ENCODE data around the gene KDM1A.
"Not testable (repeated sequence)": the region's sequence is repeated elsewhere in the genome, so short reads cannot be mapped to it uniquely, and the experiment has no call there.

KDM1A gene

DNA sequence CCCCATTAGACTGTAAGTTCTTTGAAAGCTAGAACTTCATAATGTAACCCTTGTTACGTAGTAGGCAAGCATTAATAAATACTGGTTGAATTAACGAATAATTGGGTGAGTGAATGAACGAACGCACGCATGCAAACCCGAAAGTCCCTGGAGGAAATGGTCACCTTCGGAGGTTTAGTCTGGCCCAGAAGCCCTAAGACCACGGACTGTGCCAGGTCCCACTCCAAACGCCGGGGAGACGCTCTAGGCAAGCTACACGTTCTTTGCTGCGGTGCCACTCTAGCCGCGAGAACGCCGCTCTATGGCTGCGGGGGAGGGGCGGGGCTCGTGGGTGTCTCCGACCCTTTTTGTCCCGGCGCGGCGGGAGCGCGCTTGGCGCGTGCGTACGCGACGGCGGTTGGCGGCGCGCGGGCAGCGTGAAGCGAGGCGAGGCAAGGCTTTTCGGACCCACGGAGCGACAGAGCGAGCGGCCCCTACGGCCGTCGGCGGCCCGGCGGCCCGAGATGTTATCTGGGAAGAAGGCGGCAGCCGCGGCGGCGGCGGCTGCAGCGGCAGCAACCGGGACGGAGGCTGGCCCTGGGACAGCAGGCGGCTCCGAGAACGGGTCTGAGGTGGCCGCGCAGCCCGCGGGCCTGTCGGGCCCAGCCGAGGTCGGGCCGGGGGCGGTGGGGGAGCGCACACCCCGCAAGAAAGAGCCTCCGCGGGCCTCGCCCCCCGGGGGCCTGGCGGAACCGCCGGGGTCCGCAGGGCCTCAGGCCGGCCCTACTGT lies at the start of gene KDM1A:
Gene KDM1A (plus strand): TSS at position 375 of the 769 bp plus-strand sequence. CDS start 129 bp downstream, at position 504.
- DNase-seq, result peak; percentile 98

DNA sequence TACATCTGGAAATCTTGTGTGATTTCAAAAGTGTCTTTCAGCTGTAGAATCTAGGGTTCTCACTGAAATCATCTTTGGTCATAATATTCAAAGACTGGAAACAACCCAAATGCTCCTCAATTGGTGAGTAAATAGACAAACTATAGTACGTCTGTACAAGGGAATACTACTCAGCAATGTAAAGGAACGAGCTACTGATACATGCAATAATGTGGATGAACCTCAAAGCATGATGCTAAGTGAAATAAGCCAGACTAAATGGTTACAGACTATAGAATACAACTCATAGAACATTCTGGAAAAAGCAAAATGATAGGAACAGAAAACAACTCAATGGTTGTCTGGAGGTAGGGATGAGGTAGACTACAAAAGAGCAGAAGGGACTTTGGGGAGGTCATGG lies 49.2 kb upstream of the KDM1A start:
- DNase-seq, result no peak

DNA sequence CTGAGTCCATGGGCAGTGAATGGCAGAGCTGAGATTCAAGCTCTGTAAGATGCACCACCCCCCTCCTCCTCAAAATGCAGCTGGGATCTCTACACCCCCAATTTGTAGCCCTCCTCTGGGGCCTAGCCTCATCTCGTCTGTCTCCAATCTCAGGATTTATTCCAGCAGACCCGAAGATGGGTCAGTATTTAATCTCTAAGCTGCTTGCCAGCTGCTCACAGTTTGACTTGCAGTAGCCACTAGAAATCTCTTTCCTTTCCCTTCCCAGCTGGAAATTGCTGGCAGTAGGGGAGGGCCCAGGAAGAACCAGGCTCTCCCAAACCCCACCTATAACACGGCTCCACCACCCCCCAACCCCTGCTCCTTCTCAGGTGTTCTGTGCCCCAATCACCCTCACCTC lies 48.1 kb upstream of the KDM1A start:
- DNase-seq, result peak; percentile 81

DNA sequence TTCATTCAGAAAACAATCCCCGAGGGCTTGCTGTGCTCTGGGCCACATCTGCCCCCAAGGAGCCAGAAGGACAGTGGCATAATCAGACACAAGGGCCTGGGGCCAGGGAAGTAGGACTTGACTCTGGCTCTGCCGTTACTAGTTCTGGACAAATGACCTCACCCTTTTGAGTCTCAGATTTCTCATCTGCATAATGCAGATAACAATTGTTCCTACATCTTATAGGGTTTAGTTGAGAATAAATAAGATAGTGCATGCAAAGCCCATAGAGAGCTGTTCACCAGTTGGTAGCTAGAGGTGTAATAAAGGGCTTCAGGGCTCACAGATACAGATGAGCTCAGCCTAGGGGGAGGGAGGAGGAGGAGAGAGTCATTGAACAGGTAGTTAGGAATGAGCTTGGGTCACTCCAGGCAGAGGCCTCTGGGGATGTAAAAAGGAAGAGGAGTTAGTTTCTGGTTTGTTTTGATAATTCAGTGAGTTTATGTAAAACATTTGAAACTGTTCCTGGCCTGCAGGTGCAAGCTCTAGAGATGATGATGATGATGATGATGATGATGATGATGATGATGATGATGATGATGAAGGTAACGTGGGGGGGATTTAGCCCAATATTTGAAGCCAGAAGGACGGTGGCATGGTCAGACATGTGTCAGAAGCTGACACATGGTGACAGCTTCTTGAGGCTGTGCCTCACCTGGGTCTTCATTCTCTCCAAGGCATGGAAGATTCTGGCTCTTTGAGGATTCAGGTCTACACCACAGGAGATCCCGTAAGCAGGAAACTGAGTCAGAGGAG lies 47.5 kb upstream of the KDM1A start:
- DNase-seq, result peak; percentile 83

DNA sequence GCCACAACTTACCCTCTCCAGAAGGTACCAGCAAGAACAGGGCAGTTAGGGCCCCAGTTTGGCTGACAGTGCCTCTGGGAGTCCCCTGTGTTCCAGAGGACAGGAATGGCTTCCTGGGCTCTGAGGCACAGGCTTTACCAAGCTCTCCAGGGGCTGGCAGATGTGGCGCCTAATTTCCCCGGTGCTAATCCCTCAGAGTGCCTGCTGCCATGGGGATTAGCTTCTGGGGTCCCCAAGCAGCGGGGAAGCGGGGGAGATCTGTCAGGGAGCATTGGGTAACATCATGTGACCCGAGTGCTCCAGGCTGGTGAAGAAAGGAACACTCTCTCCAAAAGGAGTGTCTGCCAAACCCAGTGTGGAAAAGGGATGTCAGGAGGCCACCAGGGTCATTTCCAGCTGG lies 46.5 kb upstream of the KDM1A start, which contains the start of gene LACTBL1:
Gene LACTBL1 (minus strand): TSS at position 107 of the 400 bp plus-strand sequence. CDS start 550 bp downstream, outside the sequence.
- no peak for DNase-seq

DNA sequence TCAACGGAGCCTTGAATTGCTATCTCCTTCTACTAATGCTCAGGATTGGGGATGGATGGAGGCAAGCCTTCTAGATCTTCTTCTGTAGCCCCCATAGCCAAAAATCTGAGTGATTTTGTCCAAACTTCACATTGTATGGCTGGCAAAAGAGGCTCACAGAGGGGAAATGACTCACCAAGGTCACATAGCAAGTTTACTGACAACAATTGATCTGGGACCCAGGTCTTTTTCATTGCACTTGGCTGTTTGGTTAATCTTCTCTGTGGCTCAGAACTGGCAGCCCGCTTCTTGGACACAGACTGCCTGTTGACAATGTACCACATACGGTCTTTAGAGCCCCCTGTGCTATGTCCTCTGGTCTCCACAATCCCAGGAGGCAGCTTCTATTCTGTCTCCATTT lies 43.6 kb upstream of the KDM1A start:
- DNase-seq, result no peak

DNA sequence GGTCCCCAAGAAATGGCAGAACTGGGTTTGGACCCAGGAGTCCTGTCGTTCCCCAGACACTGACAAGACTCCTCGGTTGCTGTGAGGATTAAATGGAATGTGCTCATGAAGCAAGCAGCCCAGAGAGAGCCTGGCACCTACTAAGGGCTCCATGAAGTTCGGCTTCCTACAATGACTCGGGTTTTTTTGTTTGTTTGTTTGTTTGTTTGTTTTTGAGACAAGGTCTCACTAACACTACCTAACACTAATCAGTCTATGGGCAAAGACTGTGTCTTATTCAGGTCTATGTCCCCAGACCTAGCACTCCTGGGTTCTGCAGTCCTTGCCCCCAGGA lies 43.2 kb upstream of the KDM1A start:
- DNase-seq, result no peak

DNA sequence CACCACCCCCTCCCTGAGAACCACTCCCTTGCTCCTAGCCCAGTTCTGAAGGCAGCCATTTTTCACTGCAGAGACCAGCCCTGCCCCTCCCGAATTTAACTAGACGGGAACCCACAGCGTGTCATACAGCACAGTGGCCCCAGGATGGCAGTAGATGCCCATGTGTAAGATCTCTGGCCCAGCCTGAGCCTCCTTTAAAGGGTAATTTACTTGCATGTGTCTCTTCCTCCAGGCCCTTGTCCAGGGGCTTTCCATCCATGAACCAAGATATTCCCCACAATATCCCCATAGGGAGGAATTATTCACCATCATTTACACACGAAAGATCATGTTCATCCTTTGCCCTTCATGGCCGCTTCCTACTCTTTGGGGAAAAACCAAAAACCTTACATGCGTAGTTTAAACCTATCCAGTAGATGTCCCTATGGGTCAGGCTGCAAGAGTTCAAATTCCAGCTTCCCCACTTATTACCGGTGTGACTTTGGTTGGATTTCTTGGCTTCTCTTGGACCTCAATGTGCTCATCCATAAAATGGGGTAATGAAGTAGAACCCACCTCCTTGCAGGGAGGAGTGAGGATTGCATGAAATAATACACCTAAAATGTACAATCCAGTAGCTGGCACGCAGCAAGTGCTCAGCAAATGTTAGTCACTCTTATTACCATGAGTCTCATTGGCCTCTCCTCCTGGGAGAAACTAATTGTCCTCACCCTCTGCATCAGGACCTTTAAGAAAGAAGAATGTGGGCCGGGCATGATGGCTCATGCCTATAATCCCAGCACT lies 42.6 kb upstream of the KDM1A start:
- DNase-seq, result peak; percentile 83

DNA sequence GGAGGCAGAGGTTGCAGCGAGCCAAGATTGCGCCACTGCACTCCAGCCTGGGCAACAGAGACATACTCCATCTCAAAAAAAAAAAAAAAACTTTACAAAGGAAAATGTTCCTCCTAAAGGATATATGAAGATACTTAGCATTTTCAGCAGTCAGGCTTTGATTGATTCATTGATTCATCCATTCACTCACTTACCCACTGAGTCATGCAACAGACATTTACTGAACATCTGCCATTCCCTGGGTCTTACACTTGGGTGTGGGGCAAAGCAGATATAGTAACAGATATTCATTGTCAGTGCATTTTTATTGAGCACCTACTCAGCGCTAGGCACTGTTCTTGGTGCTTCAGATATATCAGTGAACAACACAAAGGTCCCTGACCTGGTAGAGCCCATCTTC lies 41.0 kb upstream of the KDM1A start:
- DNase-seq, result no peak

DNA sequence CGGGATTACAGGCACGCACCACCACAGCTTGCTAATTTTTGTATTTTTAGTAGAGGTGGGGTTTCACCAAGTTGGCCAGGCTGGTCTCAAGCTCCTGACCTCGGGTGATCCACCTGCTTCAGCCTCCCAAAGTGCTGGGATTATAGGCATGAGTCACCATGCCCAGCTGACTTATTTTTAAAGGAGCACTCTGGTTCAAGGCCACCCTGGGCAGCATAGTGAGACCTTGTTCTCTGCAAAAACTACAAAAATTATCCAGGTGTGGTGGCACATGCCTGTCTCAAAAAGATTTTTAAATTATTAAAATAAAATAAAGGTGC lies 38.8 kb upstream of the KDM1A start:
- not testable (repeated sequence) for DNase-seq

DNA sequence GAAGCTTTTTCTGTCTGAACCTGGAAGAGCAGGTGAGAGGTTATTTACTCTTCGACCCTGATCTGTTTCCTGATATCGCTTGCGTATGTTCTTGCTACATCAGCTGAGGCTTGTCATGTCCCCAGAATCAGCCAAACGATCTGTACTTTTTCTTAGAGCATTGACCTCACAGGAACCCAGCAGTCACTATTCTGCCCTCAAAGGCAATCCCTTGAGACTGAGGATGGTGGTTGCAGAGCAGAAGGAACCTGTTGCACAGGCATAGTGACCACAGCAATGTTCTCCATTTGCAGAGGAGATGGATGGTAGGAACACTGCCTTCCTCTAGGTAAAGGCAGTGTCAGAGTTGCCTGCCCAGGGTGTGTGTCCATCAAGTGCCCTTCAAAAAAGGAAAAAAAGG lies 35.3 kb upstream of the KDM1A start:
- DNase-seq, result no peak

DNA sequence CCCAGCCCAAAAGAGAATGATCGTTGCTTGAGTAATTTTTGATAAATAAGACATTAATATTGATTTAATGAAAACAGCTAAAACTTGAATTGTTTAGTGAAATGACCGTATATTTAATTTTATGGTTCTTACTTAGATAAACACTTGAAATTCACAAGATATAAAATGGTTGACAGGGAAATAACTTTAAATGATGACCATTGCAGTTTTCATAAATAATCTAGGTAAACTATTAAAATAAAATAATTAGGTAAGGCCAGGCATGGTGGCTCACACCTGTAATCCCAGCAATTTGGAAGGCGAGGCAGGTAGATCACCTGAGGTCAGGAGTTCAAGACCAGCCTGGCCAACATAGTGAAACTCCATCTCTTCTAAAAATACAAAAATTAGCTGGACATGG lies 26.9 kb upstream of the KDM1A start:
- not testable (repeated sequence) for DNase-seq

DNA sequence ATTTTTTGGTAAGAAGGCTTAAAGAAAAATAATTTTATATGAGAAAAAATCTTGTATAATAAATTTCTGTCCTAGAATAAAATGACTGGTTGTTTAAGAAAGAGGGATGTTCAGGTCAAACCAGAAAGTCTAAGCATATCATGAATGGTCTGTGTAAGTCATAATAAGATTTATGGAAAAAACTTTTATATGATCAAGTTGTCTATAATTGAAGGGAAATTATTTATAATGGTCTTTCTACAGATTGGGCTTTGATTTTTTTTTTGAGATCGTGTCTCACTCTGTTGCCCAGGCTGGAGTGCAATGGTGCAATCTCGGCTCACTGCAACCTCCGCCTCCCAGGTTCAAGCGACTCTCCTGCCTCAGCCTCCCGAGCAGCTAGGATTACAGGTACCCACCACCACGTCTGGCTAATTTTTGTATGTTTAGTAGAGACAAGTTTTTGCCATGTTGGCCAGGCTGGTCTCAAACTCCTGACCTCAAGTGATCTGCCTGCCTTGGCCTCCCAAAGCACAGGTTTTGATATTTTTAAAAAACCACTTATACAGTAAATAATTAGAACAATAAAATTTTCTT lies 26.0 kb upstream of the KDM1A start:
- DNase-seq, result not testable (repeated sequence)

DNA sequence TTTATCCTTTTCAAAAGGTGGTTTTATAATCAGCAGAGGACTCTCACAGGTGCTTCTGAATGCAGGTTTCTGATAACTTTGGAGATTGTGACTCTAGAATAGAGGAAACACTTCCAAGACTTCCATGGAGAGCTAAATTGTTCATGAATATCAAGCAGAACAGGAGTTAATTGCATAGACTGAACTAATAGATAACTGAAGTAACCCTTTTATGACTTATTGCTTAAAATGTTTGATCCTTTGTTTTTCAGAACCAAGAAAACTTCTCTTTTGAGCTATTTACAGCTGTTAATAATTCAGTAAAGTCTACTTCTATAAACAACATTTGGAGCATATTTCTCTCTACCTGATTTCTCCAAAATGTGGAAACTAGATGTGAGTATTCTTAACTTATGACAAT lies 23.5 kb upstream of the KDM1A start:
- no peak for DNase-seq

DNA sequence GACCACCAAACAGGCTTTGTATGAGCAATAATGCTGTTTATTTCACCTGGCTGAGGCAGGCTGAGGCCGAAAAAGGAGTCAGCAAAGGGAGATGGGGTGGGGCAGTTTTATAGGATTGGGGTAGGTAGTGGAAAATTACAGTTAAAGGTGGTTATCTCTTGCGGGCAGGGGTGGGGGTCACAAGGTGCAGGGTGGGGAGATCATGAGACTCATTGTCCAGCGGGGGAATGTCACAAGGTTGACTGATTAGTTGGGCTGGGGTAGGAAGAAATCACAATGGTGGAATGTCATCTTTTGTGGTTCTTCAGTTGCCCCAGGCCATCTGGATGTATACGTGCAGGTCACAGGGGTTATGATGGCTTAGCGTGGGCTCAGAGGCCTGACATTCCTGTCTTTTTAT lies 21.7 kb upstream of the KDM1A start:
- DNase-seq, result not testable (repeated sequence)

DNA sequence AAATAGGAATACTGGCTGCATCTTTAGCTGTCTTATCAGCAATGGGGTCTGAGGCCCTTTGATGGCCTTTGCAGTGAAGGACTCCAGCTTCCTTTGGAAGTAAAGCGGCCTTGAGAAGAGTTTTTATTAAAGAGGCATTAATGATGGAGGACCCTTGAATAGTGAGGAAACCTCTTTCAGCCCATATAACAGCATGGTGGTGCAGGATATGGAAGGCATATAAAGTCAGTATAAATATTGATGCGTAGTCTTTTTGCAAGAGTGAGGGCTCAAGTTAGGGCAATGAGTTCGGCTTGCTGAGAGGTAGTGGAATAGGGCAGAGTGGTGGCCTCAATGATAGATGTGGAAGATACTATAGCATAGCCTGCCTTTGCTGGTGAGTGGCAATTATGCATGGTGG lies 19.1 kb upstream of the KDM1A start:
- DNase-seq, result not testable (repeated sequence)

DNA sequence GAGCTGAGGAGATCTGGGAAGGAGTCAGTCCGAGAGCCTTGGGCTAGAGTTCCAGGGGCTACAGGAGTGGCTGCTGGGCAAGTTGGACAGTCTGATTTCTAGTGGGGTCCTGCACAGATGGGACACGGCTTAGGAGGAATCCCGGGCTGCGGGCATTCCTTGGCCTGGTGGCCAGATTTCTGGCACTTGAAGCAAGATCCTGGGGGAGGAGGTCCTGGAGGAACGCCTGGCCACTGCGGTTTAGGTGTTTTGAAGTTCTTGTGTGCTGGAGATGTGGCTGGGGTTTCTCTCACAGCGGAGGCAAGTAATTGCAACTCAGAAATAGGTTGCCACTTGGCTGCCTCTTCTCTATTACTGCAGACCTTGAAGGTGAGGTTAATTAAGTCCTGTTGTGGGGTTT lies 17.1 kb upstream of the KDM1A start:
- DNase-seq, result not testable (repeated sequence)

DNA sequence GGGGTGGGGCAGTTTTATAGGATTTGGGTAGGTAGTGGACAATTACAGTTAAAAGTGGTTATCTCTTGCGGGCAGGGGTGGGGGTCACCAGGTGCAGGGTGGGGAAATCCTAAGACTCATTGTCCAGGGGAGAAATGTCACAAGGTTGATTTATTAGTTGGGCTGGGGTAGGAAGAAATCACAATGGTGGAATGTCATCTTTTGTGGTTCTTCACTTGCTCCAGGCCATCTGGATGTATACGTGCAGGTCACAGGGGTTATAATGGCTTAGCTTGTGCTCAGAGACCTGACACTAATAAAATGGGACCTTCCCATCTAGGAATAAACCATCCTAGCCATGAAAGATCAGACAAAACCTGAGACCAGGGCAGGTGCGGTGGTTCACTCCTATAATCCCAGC lies 15.2 kb upstream of the KDM1A start:
- no peak for DNase-seq

DNA sequence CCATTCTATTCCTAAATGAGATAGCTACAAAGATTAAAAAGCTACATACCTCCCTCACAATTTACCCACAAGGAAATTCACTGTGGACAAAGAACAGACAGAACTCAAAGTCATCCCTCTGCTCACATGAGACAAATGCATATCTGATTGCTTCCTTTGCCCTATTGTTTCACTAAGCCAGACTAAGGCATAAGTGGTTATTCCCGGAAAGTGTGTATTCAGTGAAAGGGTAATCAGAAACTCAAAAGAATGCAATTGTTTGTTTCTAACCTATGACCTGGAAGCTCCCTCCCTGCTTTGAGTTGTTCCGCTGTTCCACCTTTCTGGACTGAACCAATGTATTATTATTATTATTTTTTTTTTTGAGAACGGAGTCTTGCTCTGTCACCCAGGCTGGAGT lies 14.5 kb upstream of the KDM1A start:
- DNase-seq, result not testable (repeated sequence)

DNA sequence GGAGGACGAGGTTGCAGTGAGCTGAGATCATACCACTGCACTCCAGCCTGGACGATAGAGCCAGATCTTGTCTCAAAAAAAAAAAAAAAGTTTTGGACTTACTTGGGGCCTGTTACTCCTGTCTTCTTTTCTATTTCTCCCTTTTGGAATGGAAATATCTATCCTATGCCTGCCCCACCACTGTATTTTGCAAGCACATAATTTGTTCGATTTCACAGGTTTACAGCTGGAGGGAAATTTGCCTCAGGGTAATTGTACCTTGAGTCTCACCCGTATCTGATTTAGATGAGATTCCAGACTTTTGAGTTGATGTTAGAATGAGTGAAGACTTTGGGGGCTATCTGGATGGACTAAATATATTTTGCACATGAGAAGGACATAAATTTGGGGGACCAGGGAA lies 12.2 kb upstream of the KDM1A start:
- no peak for DNase-seq

DNA sequence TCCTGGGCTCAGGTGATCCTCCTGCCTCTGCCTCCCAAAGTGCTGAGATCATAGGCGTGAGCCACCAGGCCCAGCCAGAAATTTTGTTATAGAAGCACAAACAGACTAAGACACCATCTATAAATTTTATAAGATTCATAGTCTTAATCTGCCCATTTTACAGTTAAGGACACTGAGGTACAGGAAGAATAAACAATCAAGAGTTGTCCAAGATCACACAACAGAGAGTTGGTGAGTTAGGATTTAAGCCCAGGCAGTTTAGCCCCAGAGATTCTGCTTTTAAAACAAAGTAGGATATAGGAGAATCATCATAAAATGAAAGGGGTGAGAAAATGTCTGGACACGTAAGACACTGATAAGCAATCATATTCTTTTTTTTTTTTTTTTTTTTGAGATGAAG lies 10.4 kb upstream of the KDM1A start:
- no peak for DNase-seq

DNA sequence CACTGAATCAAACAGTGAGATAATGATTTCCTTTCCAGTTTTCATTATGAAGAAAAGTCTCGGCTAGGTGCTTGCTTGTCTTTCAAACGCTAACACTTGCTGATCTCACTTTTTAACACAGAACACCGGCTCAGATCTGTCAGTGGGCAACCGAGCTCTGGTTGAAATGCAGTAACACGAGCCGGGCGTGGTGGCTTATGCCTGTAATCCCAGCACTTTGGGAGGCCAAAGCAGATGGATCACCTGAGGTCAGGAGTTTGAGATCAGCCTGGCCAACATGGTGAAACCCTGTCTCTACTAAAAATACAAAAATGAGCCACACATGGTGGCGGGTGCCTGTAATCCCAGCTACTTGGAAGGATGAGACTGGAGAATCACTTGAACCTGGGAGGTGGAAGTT lies 9.2 kb upstream of the KDM1A start:
- DNase-seq, result not testable (repeated sequence)

DNA sequence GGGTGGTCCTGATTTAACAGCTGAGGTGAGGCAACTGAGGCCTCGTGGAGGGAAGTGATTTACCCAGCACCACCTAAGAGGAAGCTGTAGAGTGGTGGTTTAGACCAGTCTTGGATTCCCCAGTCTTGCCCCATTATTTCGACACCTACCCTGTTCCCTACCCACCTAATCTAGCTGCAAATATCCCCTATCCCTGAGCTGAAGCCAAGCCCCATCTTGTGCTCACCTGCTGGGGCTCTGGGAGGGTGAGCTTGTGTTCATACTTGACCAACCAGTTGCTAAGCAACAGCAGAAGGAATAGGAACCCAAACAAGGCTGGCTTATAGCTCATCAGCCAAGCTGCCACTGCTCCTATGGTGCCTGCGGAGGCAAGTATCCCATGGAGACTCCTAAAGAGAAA lies 5.6 kb upstream of the KDM1A start:
- peak; percentile 89 for DNase-seq

Data from NCI-H69 (cell line).